Prostate gland (tissue), 2 donors: ENCODE results near the gene ARHGAP21. TPM values are rescaled to one million over a fixed set of nuclear protein-coding genes. Genes with fewer than 3 reads are reported as not detected.

Experiments used
- DNase-seq: peaks from one replicate; pipeline ENCODE4 v3.0.0-alpha.2; 2019; ENCODE audit warnings: low spot score
- H3K27ac ChIP-seq, 2 donors: fragments of 200-600 bp; sonication (generic); 2 replicates each; pipeline ENCODE4 v1.5.1; 2017 to 2019
- H3K27me3 ChIP-seq: fragments of 200-600 bp; sonication (generic); replicated peaks from 2 replicates; pipeline ENCODE4 v1.5.1; 2019; ENCODE audit not compliant: insufficient read depth
- H3K36me3 ChIP-seq, 2 donors: fragments of 200-600 bp; sonication (generic); 1 replicate in 1 of 2; 2 replicates in 1 of 2; pipeline versions ENCODE4 v1.5.1 to v1.8.1; 2017 to 2019
- H3K4me1 ChIP-seq: fragments of 200-600 bp; sonication (generic); replicated peaks from 2 replicates; pipeline ENCODE4 v1.5.1; 2019
- H3K4me3 ChIP-seq, 2 donors: fragments of 200-600 bp; sonication (generic); 2 replicates each; pipeline ENCODE4 v1.5.1; 2017 to 2019
- H3K9me3 ChIP-seq: fragments of 200-600 bp; sonication (generic); 2 replicates; pipeline ENCODE4 v1.5.1; 2017
- POLR2A ChIP-seq: fragments of 450-650 bp; IDR thresholded peaks from one replicate; pipeline ENCODE4 v1.6.1; 2016; ENCODE audit warnings: antibody characterized with exemption, mild to moderate bottlenecking
- POLR2AphosphoS5 ChIP-seq: sonication (generic); formaldehyde crosslinking; IDR thresholded peaks from one replicate; pipeline ENCODE4 v1.6.1; 2017; ENCODE audit warnings: antibody characterized with exemption
- WGBS: methylation state at CpG from one replicate; pipeline ENCODE4 v1.1.5; 2018; 5-methylcytosine and 5-hydroxymethylcytosine counted together
- intact Hi-C: fragments of 100-400 bp; cut with DNase I; formaldehyde crosslinking; loops from one replicate; pipeline ENCODE4 v1.14.2; 2022
- total RNA-seq, 2 donors: library from RNA; depleted of rRNA; stranded (reverse); fragments of >200 nt; gene quantifications; one replicate each; pipeline ENCODE4 v1.1.0, GENCODE V29; 2016
- TF ChIP-seq, protein P1 (sequence below), 4 experiments: fragments of 200-600 bp in 2 of 4; fragments of 450-650 bp in 2 of 4; sonication (generic) in 2 of 4; IDR thresholded peaks; 1 replicate in 3 of 4; 2 replicates in 1 of 4; pipeline ENCODE4 v1.5.1; 2016 to 2019; ENCODE audit warnings: antibody characterized with exemption in 4 of 4, mild to moderate bottlenecking in 2 of 4, moderate library complexity in 2 of 4

The ARHGAP21 gene
- total RNA-seq, 2 donors from 2014 or later = 42.3 to 44.3 TPM

- intact Hi-C loops = no loop called here
Observed at GRCh38 chr10:24550680-24551079, 173.0 kb downstream of the ARHGAP21 start.

GRCh38 chr10:24545585-24545984 lies 178.1 kb downstream of the ARHGAP21 start:
- intact Hi-C loops = no loop called here
- no peaks in the 10 kb centered on the region for H3K9me3 ChIP-seq
- 94% methylated on average over 3 of the region's 3 CpGs for WGBS

More at GRCh38 chr10:24550680-24551079, 173.0 kb downstream of the ARHGAP21 start:
- TF ChIP-seq, protein P1, sequence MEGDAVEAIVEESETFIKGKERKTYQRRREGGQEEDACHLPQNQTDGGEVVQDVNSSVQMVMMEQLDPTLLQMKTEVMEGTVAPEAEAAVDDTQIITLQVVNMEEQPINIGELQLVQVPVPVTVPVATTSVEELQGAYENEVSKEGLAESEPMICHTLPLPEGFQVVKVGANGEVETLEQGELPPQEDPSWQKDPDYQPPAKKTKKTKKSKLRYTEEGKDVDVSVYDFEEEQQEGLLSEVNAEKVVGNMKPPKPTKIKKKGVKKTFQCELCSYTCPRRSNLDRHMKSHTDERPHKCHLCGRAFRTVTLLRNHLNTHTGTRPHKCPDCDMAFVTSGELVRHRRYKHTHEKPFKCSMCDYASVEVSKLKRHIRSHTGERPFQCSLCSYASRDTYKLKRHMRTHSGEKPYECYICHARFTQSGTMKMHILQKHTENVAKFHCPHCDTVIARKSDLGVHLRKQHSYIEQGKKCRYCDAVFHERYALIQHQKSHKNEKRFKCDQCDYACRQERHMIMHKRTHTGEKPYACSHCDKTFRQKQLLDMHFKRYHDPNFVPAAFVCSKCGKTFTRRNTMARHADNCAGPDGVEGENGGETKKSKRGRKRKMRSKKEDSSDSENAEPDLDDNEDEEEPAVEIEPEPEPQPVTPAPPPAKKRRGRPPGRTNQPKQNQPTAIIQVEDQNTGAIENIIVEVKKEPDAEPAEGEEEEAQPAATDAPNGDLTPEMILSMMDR (IDR thresholded peaks at IDR 0.05) = no peak
- TF ChIP-seq POLR2A (no peak), POLR2AphosphoS5 (no peak)
- no peaks in the 10 kb centered on the region for H3K4me1 ChIP-seq
- H3K9me3 ChIP-seq = no peaks in the 10 kb centered on the region
- 74% methylated on average over 10 of the region's 10 CpGs for WGBS
- H3K27me3 ChIP-seq = no peaks in the 10 kb centered on the region
- no peaks in the 10 kb centered on the region for H3K36me3 ChIP-seq
- H3K27ac ChIP-seq = no peak overlapping the region
- no peak overlapping the region for H3K4me3 ChIP-seq
- DNase-seq = no peak

DNA sequence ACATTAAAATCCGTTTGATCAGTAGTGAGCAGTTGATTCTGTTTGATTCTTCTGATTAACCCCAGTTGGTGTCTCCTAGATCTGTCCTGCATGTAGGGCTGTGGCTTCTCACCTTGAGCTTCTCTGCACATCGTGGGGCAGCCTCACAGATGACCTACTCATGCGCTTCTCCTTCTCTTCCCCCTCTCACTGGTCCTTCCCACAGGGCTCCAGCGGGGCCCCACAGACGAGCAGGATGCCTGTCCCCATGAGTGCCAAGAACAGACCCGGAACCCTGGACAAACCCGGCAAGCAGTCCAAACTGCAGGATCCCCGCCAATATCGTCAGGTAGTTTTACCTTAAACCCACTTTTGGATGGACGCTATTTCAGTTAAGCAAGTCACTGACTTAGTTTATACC lies 178.9 kb downstream of the ARHGAP21 start:
- no peak overlapping the region for H3K27ac ChIP-seq
- no peak overlapping the region for H3K4me3 ChIP-seq
- intact Hi-C loops = no loop called here
- H3K27me3 ChIP-seq = no peaks in the 10 kb centered on the region
- no peaks in the 10 kb centered on the region for H3K4me1 ChIP-seq
- H3K9me3 ChIP-seq = no peaks in the 10 kb centered on the region
- no peaks in the 10 kb centered on the region for H3K36me3 ChIP-seq
- TF ChIP-seq, protein P1 (IDR thresholded peaks at IDR 0.05) = no peak
- TF ChIP-seq POLR2A = no peak
- TF ChIP-seq POLR2AphosphoS5 = no peak
- no peak for DNase-seq
- WGBS = 93% methylated on average over 10 of the region's 10 CpGs

More at GRCh38 chr10:24545585-24545984, 178.1 kb downstream of the ARHGAP21 start:
- no peak for TF ChIP-seq POLR2AphosphoS5
- TF ChIP-seq, protein P1 (IDR thresholded peaks at IDR 0.05) = no peak
- no peak for TF ChIP-seq POLR2A
- H3K4me3 ChIP-seq = no peak overlapping the region
- H3K27me3 ChIP-seq = no peaks in the 10 kb centered on the region
- H3K4me1 ChIP-seq = no peaks in the 10 kb centered on the region
- H3K27ac ChIP-seq = no peak overlapping the region
- DNase-seq = no peak
- H3K36me3 ChIP-seq = no peaks in the 10 kb centered on the region

- TF ChIP-seq POLR2AphosphoS5 = no peak
- TF ChIP-seq POLR2A = no peak
- TF ChIP-seq, protein P1 (IDR thresholded peaks at IDR 0.05) = no peak
- Histone ChIP-seq H3K9me3 (no peaks in the 10 kb centered on the region), H3K27me3 (no peaks in the 10 kb centered on the region), H3K4me1 (no peaks in the 10 kb centered on the region), H3K4me3 (no peak overlapping the region), H3K27ac (peak overlapping the region in 1 of 2 donors; percentile 3), H3K36me3 (no peaks in the 10 kb centered on the region)
- no peak for DNase-seq
- intact Hi-C loops = no loop called here
- WGBS = 60% methylated on average over 14 of the region's 14 CpGs
Observed at GRCh38 chr10:24542314-24543270, 181.1 kb downstream of the ARHGAP21 start.
